ENCODE measurements around the gene LAPTM5. TPM values are rescaled to one million over a fixed set of nuclear protein-coding genes. Genes with fewer than 3 reads are reported as not detected.

The LAPTM5 gene
- total RNA-seq, 1 experiment from 2014 or later: not detected

GRCh38 chr1:30692948-30693301, 64.6 kb downstream of the LAPTM5 start:
- H3K36me3 Mint-ChIP-seq (ENCODE audit: insufficient read depth, unreplicated experiment): no peaks in the 10 kb centered on the region
- H3K9me3 Mint-ChIP-seq (ENCODE audit: low read depth, unreplicated experiment): no peaks in the 10 kb centered on the region
- no peak overlapping the region for H3K4me3 Mint-ChIP-seq (ENCODE audit: low read depth, unreplicated experiment)
- CTCF ChIA-PET: no interaction called here
- no peak overlapping the region for H3K27ac Mint-ChIP-seq (ENCODE audit: unreplicated experiment)
- intact Hi-C loops (cut with micrococcal nuclease; ENCODE audit: unreplicated experiment): no loop called here
- no peak for DNase-seq
- TF ChIP-seq, protein P1, sequence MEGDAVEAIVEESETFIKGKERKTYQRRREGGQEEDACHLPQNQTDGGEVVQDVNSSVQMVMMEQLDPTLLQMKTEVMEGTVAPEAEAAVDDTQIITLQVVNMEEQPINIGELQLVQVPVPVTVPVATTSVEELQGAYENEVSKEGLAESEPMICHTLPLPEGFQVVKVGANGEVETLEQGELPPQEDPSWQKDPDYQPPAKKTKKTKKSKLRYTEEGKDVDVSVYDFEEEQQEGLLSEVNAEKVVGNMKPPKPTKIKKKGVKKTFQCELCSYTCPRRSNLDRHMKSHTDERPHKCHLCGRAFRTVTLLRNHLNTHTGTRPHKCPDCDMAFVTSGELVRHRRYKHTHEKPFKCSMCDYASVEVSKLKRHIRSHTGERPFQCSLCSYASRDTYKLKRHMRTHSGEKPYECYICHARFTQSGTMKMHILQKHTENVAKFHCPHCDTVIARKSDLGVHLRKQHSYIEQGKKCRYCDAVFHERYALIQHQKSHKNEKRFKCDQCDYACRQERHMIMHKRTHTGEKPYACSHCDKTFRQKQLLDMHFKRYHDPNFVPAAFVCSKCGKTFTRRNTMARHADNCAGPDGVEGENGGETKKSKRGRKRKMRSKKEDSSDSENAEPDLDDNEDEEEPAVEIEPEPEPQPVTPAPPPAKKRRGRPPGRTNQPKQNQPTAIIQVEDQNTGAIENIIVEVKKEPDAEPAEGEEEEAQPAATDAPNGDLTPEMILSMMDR (IDR thresholded peaks at IDR 0.05; ENCODE audit: unreplicated experiment): no peak
- no peaks in the 10 kb centered on the region for H3K4me1 Mint-ChIP-seq (ENCODE audit: low read depth, unreplicated experiment)
- no TSS peak for BruUV-seq (replicated peaks)
- peaks cover 90% of the 10 kb centered on the region for H3K27me3 Mint-ChIP-seq (ENCODE audit: unreplicated experiment)

DNA sequence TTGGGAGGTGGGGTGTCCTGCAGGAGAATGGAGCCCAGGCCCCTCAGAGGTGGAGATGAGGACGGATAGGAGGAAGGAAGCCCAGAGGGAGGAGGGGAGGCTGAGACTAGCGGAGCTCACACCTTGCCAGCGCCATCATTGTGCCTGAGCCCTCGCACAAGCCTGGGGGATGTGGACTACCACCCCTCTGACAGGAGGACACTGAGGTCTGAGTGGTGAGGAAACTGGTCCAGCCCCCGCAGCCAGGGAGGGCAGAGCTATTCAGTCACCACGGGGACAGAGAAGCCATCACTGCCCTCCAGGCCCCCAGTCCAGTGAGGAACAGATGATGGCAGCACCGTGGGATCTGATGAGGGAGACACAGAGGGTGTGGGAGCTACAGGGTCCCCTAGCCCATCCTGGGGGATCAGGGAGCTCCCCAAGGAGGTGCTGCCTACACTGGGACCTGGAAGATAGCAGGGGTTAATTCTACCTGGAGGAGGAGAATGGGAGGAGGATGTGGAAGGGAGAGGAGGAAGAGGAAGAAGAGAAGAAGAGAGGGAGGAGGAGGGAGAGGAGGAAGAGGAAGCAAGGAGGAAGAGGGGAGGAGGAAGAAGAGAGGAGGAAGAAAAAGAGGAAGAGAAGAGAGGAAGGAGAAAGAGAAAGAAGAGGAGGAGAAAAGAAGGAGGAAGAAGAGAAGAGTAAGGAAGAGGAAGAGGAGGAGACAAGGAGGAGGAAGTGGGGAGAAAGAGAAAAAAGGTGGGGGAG, 65.2 kb downstream of the LAPTM5 start:
- BruUV-seq (replicated peaks): no TSS peak
- no peaks in the 10 kb centered on the region for H3K36me3 Mint-ChIP-seq (ENCODE audit: insufficient read depth, unreplicated experiment)
- H3K4me3 Mint-ChIP-seq (ENCODE audit: low read depth, unreplicated experiment): no peak overlapping the region
- TF ChIP-seq, protein P1 (IDR thresholded peaks at IDR 0.05; ENCODE audit: unreplicated experiment): no peak
- peaks cover 95% of the 10 kb centered on the region for H3K27me3 Mint-ChIP-seq (ENCODE audit: unreplicated experiment)
- no peak overlapping the region for H3K27ac Mint-ChIP-seq (ENCODE audit: unreplicated experiment)
- CTCF ChIA-PET: interaction anchor here (0.6 kb wide), 1 partner anchor 25 kb away, joined by 3 read pairs; no protein-coding TSS in a partner anchor
- H3K4me1 Mint-ChIP-seq (ENCODE audit: low read depth, unreplicated experiment): no peaks in the 10 kb centered on the region
- no peak for DNase-seq
- intact Hi-C loops (cut with micrococcal nuclease; ENCODE audit: unreplicated experiment): no loop called here
- no peaks in the 10 kb centered on the region for H3K9me3 Mint-ChIP-seq (ENCODE audit: low read depth, unreplicated experiment)

DNA sequence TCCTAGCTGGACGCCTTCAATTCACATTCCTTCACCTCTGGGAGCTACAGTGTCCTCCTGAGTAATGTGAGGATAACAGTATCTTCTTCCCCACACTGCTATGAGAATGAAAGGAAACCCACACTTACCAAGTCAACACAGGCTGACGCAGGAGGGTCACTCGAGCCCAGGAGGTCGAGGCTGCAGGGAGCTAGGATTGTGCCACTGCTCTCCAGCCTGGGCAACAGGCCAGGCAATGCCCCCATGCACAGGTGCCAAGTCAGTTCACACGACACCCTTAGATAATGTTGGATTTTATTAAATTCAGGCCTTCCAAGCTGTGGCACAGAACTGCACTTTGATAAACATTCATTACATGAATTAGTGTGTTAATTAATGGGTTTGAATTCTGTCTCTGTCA, 66.1 kb downstream of the LAPTM5 start:
- CTCF ChIA-PET: interaction anchor here (0.6 kb wide), 1 partner anchor 26 kb away, joined by 3 read pairs; no protein-coding TSS in a partner anchor
- Mint-ChIP-seq H3K9me3 (ENCODE audit: low read depth, unreplicated experiment) (no peaks in the 10 kb centered on the region), H3K27me3 (ENCODE audit: unreplicated experiment) (peaks cover 99% of the 10 kb centered on the region), H3K4me1 (ENCODE audit: low read depth, unreplicated experiment) (no peaks in the 10 kb centered on the region), H3K27ac (ENCODE audit: unreplicated experiment) (no peak overlapping the region), H3K4me3 (ENCODE audit: low read depth, unreplicated experiment) (no peak overlapping the region), H3K36me3 (ENCODE audit: insufficient read depth, unreplicated experiment) (no peaks in the 10 kb centered on the region)
- TF ChIP-seq, protein P1 (IDR thresholded peaks at IDR 0.05; ENCODE audit: unreplicated experiment): no peak
- no peak for DNase-seq
- BruUV-seq (replicated peaks): no TSS peak
- intact Hi-C loops (cut with micrococcal nuclease; ENCODE audit: unreplicated experiment): no loop called here

DNA sequence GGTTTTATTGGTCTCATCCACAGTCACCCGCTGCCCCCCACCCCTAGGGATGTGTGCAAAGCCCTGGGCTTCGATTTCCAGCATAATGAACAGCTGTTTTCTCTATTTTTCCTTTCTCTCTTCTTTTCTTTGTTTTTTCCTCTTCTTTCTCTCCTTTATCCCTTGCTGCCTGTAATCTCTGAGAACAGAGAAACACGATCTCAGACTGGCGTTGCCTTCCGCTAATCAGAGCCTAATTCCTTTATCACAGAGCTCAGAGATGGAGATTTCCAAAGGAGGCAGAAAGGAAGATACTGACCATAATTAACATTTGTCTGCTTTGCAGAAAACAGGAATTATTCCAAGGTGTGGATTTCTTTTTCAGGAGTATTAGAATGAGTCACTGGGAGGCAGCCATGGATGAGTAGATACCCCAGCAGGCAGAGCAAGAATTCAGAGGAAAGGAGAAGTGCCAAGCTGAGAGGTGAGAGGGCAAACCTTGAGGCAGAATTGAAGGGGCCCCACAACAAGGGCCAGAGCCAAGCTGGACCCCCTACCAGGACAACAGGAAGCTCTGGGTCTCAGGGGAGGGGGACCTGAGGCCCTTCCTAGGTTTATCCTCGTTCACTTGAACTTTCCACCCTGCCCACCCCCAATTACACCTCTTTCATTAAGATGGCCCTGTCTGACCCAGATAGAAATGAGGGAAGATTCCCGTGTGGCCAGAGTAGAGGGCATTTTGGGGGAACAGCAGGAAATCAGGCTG, 67.5 kb downstream of the LAPTM5 start:
- no peak for DNase-seq
- Mint-ChIP-seq H3K4me1 (ENCODE audit: low read depth, unreplicated experiment) (peaks cover 3% of the 10 kb centered on the region), H3K27ac (ENCODE audit: unreplicated experiment) (no peak overlapping the region), H3K4me3 (ENCODE audit: low read depth, unreplicated experiment) (no peak overlapping the region), H3K36me3 (ENCODE audit: insufficient read depth, unreplicated experiment) (no peaks in the 10 kb centered on the region), H3K27me3 (ENCODE audit: unreplicated experiment) (peaks cover 99% of the 10 kb centered on the region), H3K9me3 (ENCODE audit: low read depth, unreplicated experiment) (no peaks in the 10 kb centered on the region)
- intact Hi-C loops (cut with micrococcal nuclease; ENCODE audit: unreplicated experiment): no loop called here
- CTCF ChIA-PET: interaction anchor here (0.6 kb wide), 1 partner anchor 1048 kb away, joined by 5 read pairs; no protein-coding TSS in a partner anchor
- TF ChIP-seq, protein P1 (IDR thresholded peaks at IDR 0.05; ENCODE audit: unreplicated experiment): no peak
- BruUV-seq (replicated peaks): no TSS peak
